MCF 10A (cell line): ENCODE results near the gene PTPN23. TPM values are rescaled to one million over a fixed set of nuclear protein-coding genes. Genes with fewer than 3 reads are reported as not detected.

ENCODE experiments used
- BruUV-seq: library from RNA; stranded (reverse); fragments of 400-500 nt; replicated peaks from 2 replicates; lab custom pipeline; 2021; lab: Mats Ljungman, UMichigan
- CTCF ChIA-PET: fragments of 300-600 bp; sonication (Branson Sonifier 250); formaldehyde crosslinking; extraction: SDS; loops from one replicate; lab custom pipeline; 2021; ENCODE audit warnings: antibody characterized with exemption, inconsistent platforms; lab: Yijun Ruan, JAX
- POLR2A ChIA-PET: fragments of 300-600, 350-650 bp; sonication (Branson Sonifier 250); formaldehyde crosslinking; extraction: SDS; loops from one replicate; lab custom pipeline; 2020; ENCODE audit warnings: antibody characterized with exemption, inconsistent platforms; lab: Yijun Ruan, JAX
- DNase-seq: peaks from one replicate; pipeline ENCODE4 v3.0.0-alpha.2; 2018; ENCODE audit not compliant: unreplicated experiment
- H3K27ac Mint-ChIP-seq: one replicate; pipeline ENCODE4 v1.8.0; 2022; ENCODE audit warnings: mild to moderate bottlenecking, low read depth, mixed read lengths; ENCODE audit not compliant: unreplicated experiment
- H3K27me3 Mint-ChIP-seq: one replicate; pipeline ENCODE4 v1.8.0; 2022; ENCODE audit warnings: mixed read lengths; ENCODE audit not compliant: insufficient read depth, unreplicated experiment
- H3K36me3 Mint-ChIP-seq: one replicate; pipeline ENCODE4 v1.8.0; 2022; ENCODE audit warnings: mild to moderate bottlenecking, moderate library complexity, mixed read lengths; ENCODE audit not compliant: insufficient read depth, unreplicated experiment
- H3K4me1 Mint-ChIP-seq: one replicate; pipeline ENCODE4 v1.8.0; 2022; ENCODE audit warnings: mixed read lengths; ENCODE audit not compliant: insufficient read depth, unreplicated experiment
- H3K4me3 Mint-ChIP-seq: one replicate; pipeline ENCODE4 v1.8.0; 2022; ENCODE audit warnings: mild to moderate bottlenecking, moderate library complexity, mixed read lengths; ENCODE audit not compliant: unreplicated experiment
- H3K9me3 Mint-ChIP-seq: one replicate; pipeline ENCODE4 v1.8.0; 2022; ENCODE audit warnings: mixed read lengths; ENCODE audit not compliant: unreplicated experiment
- intact Hi-C: fragments of 100-400 bp; cut with micrococcal nuclease; formaldehyde crosslinking; loops from 2 replicates; pipeline ENCODE4 v1.14.1; 2022
- total RNA-seq: library from RNA; stranded (reverse); gene quantifications from 2 replicates; pipeline ENCODE4 v1.2.3, GENCODE V29; 2022
- TF ChIP-seq, protein P1 (sequence below): fragments of 200-600 bp; IDR thresholded peaks from one replicate; pipeline ENCODE4 v1.8.0; 2022; ENCODE audit warnings: antibody characterized with exemption, mild to moderate bottlenecking; ENCODE audit not compliant: unreplicated experiment

The PTPN23 gene
- total RNA-seq, 1 experiment from 2014 or later: 44.5 TPM

DNA sequence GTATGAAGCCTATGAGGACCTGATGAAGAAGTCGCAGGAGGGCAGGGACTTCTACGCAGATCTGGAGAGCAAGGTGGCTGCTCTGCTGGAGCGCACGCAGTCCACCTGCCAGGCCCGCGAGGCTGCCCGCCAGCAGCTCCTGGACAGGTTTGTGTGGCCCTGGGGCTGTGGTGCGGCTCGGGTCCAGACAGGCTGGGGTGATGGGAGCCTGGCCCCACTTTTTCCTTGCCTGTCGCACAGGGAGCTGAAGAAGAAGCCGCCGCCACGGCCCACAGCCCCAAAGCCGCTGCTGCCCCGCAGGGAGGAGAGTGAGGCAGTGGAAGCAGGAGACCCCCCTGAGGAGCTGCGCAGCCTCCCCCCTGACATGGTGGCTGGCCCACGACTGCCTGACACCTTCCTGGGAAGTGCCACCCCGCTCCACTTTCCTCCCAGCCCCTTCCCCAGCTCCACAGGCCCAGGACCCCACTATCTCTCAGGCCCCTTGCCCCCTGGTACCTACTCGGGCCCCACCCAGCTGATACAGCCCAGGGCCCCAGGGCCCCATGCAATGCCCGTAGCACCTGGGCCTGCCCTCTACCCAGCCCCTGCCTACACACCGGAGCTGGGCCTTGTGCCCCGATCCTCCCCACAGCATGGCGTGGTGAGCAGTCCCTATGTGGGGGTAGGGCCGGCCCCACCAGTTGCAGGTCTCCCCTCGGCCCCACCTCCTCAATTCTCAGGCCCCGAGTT lies 29.0 kb downstream of the PTPN23 start:
- TF ChIP-seq, protein P1, sequence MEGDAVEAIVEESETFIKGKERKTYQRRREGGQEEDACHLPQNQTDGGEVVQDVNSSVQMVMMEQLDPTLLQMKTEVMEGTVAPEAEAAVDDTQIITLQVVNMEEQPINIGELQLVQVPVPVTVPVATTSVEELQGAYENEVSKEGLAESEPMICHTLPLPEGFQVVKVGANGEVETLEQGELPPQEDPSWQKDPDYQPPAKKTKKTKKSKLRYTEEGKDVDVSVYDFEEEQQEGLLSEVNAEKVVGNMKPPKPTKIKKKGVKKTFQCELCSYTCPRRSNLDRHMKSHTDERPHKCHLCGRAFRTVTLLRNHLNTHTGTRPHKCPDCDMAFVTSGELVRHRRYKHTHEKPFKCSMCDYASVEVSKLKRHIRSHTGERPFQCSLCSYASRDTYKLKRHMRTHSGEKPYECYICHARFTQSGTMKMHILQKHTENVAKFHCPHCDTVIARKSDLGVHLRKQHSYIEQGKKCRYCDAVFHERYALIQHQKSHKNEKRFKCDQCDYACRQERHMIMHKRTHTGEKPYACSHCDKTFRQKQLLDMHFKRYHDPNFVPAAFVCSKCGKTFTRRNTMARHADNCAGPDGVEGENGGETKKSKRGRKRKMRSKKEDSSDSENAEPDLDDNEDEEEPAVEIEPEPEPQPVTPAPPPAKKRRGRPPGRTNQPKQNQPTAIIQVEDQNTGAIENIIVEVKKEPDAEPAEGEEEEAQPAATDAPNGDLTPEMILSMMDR: no peak
- CTCF ChIA-PET: interaction anchor here (0.5 to 1.8 kb wide), 2 partner anchors 11 to 378 kb away, joined by 6 to 7 read pairs; no protein-coding TSS in a partner anchor
- DNase-seq: no peak
- H3K27me3 Mint-ChIP-seq: no peaks in the 10 kb centered on the region
- intact Hi-C loops: no loop called here
- no peaks in the 10 kb centered on the region for H3K9me3 Mint-ChIP-seq
- no peak overlapping the region for H3K27ac Mint-ChIP-seq
- H3K4me3 Mint-ChIP-seq: no peak overlapping the region
- peaks cover 57% of the 10 kb centered on the region for H3K36me3 Mint-ChIP-seq
- BruUV-seq: no TSS peak
- POLR2A ChIA-PET: no interaction called here
- H3K4me1 Mint-ChIP-seq: peaks cover 18% of the 10 kb centered on the region

DNA sequence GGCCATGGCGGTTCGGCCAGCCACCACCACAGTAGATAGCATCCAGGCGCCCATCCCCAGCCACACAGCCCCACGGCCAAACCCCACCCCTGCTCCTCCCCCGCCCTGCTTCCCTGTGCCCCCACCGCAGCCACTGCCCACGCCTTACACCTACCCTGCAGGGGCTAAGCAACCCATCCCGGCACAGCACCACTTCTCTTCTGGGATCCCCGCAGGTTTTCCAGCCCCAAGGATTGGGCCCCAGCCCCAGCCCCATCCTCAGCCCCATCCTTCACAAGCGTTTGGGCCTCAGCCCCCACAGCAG lies 29.5 kb downstream of the PTPN23 start:
- Mint-ChIP-seq H3K27me3 (no peaks in the 10 kb centered on the region), H3K4me3 (no peak overlapping the region), H3K9me3 (no peaks in the 10 kb centered on the region), H3K4me1 (peaks cover 12% of the 10 kb centered on the region), H3K27ac (no peak overlapping the region), H3K36me3 (peaks cover 57% of the 10 kb centered on the region)
- no peak for DNase-seq
- BruUV-seq: no TSS peak
- CTCF ChIA-PET: interaction anchor here (0.5 to 1.8 kb wide), 2 partner anchors 11 to 378 kb away, joined by 6 to 7 read pairs; no protein-coding TSS in a partner anchor
- intact Hi-C loops: no loop called here
- POLR2A ChIA-PET: no interaction called here
- TF ChIP-seq, protein P1: no peak

DNA sequence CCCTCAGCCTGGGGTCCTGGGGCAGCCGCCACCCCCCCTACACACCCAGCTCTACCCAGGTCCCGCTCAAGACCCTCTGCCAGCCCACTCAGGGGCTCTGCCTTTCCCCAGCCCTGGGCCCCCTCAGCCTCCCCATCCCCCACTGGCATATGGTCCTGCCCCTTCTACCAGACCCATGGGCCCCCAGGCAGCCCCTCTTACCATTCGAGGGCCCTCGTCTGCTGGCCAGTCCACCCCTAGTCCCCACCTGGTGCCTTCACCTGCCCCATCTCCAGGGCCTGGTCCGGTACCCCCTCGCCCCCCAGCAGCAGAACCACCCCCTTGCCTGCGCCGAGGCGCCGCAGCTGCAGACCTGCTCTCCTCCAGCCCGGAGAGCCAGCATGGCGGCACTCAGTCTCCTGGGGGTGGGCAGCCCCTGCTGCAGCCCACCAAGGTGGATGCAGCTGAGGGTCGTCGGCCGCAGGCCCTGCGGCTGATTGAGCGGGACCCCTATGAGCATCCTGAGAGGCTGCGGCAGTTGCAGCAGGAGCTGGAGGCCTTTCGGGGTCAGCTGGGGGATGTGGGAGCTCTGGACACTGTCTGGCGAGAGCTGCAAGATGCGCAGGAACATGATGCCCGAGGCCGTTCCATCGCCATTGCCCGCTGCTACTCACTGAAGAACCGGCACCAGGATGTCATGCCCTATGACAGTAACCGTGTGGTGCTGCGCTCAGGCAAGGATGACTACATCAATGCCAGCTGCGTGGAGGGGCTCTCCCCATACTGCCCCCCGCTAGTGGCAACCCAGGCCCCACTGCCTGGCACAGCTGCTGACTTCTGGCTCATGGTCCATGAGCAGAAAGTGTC lies 30.2 kb downstream of the PTPN23 start:
- ChIA-PET POLR2A (interaction anchor here (0.6 kb wide), 1 partner anchor 72 kb away, joined by 3 read pairs; no protein-coding TSS in a partner anchor), CTCF (no interaction called here)
- H3K27me3 Mint-ChIP-seq: no peaks in the 10 kb centered on the region
- no TSS peak for BruUV-seq
- H3K9me3 Mint-ChIP-seq: no peaks in the 10 kb centered on the region
- no peak overlapping the region for H3K4me3 Mint-ChIP-seq
- TF ChIP-seq, protein P1: no peak
- H3K27ac Mint-ChIP-seq: no peak overlapping the region
- peaks cover 64% of the 10 kb centered on the region for H3K36me3 Mint-ChIP-seq
- intact Hi-C loops: no loop called here
- no peak for DNase-seq
- peaks cover 10% of the 10 kb centered on the region for H3K4me1 Mint-ChIP-seq
